DOHH2 (cell line): Measurements from ENCODE around the gene KIF5B.

ENCODE experiments used
- H3F3A ChIP-seq: fragments of 200-600 bp; sonication (generic), shearing (Covaris generic); 2 replicates; pipeline ENCODE4 v1.6.0; 2016; ENCODE audit warnings: antibody characterized with exemption, mild to moderate bottlenecking; ENCODE audit not compliant: control insufficient read depth, insufficient read depth
- H3K27ac ChIP-seq: fragments of 200-600 bp; sonication (generic); 2 replicates; pipeline ENCODE4 v1.5.1; 2014; ENCODE audit warnings: low read depth, mild to moderate bottlenecking, low read length, moderate library complexity
- H3K27me3 ChIP-seq: fragments of 200-600 bp; sonication (generic); 2 replicates; pipeline ENCODE4 v1.6.1; 2014; ENCODE audit warnings: mild to moderate bottlenecking, low read length, mixed read lengths; ENCODE audit not compliant: control insufficient read depth
- H3K36me3 ChIP-seq: fragments of 200-600 bp; sonication (generic); 2 replicates; pipeline ENCODE4 v1.6.1; 2014; ENCODE audit warnings: mild to moderate bottlenecking, low read length, moderate library complexity, mixed read lengths; ENCODE audit not compliant: control insufficient read depth
- H3K4me1 ChIP-seq: fragments of 200-600 bp; sonication (generic); 2 replicates; pipeline ENCODE4 v1.6.1; 2014; ENCODE audit warnings: mild to moderate bottlenecking, low read length, mixed read lengths; ENCODE audit not compliant: control insufficient read depth
- H3K4me2 ChIP-seq: fragments of 200-600 bp; sonication (generic); 2 replicates; pipeline ENCODE4 v1.6.0; 2014; ENCODE audit warnings: mild to moderate bottlenecking, low read length, moderate library complexity
- H3K4me3 ChIP-seq: fragments of 200-600 bp; sonication (generic); 2 replicates; pipeline ENCODE4 v1.5.1; 2014; ENCODE audit warnings: mild to moderate bottlenecking, low read length, mixed read lengths
- H3K79me2 ChIP-seq: fragments of 200-600 bp; sonication (generic); 2 replicates; pipeline ENCODE4 v1.6.1; 2014; ENCODE audit warnings: mild to moderate bottlenecking, low read length, mixed read lengths; ENCODE audit not compliant: control insufficient read depth
- H3K9me2 ChIP-seq: fragments of 200-600 bp; sonication (generic); replicated peaks from 2 replicates; pipeline ENCODE4 v1.6.1; 2014; ENCODE audit warnings: mild to moderate bottlenecking, low read length, mixed read lengths; ENCODE audit not compliant: control insufficient read depth
- H3K9me3 ChIP-seq: fragments of 200-600 bp; sonication (generic); 2 replicates; pipeline ENCODE4 v1.6.1; 2014; ENCODE audit warnings: antibody characterized with exemption, low read length, mixed read lengths; ENCODE audit not compliant: control insufficient read depth, insufficient read depth
- H4K20me1 ChIP-seq: fragments of 200-600 bp; sonication (generic); 2 replicates; pipeline ENCODE4 v1.6.0; 2014; ENCODE audit warnings: low read depth, mild to moderate bottlenecking, antibody characterized with exemption, low read length, moderate library complexity; ENCODE audit not compliant: control insufficient read depth, insufficient read depth
- EZH2phosphoT487 ChIP-seq: fragments of 200-600 bp; sonication (generic); IDR thresholded peaks from 2 replicates; pipeline ENCODE4 v1.6.1; 2017; ENCODE audit warnings: borderline replicate concordance, mild to moderate bottlenecking, antibody characterized with exemption, low read length, moderate library complexity, mixed read lengths
- TF ChIP-seq, protein P1 (sequence below): fragments of 200-600 bp; sonication (generic); IDR thresholded peaks from one replicate; pipeline ENCODE4 v1.5.1; 2014; ENCODE audit warnings: antibody characterized with exemption, mild to moderate bottlenecking, low read depth, low read length; ENCODE audit not compliant: poor library complexity, severe bottlenecking

Gene KIF5B

DNA sequence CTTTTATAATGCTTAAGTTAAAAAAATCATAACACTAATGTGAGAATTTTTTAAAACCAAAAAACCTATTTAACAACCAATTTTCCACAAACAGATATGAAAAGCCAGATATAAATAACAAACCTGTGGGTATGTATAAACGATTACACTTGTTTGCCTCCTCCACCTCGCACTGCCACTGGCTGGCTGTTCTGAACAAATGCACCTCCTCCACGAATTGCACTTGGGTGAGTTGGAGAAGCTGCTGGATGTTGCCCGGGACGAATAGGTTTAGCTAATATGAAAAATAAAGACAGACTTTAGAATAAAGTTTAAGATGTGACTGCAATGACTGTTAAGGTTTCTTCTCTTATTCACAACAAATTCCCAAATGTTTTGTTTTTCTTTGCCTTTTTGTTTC, 40.8 kb downstream of the KIF5B start:
- no peak for TF ChIP-seq EZH2phosphoT487
- TF ChIP-seq, protein P1, sequence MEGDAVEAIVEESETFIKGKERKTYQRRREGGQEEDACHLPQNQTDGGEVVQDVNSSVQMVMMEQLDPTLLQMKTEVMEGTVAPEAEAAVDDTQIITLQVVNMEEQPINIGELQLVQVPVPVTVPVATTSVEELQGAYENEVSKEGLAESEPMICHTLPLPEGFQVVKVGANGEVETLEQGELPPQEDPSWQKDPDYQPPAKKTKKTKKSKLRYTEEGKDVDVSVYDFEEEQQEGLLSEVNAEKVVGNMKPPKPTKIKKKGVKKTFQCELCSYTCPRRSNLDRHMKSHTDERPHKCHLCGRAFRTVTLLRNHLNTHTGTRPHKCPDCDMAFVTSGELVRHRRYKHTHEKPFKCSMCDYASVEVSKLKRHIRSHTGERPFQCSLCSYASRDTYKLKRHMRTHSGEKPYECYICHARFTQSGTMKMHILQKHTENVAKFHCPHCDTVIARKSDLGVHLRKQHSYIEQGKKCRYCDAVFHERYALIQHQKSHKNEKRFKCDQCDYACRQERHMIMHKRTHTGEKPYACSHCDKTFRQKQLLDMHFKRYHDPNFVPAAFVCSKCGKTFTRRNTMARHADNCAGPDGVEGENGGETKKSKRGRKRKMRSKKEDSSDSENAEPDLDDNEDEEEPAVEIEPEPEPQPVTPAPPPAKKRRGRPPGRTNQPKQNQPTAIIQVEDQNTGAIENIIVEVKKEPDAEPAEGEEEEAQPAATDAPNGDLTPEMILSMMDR = no peak
- no peaks in the 10 kb centered on the region for H3K9me3 ChIP-seq
- H3F3A ChIP-seq = peaks cover 8% of the 10 kb centered on the region
- no peaks in the 10 kb centered on the region for H3K27me3 ChIP-seq
- H4K20me1 ChIP-seq = no peaks in the 10 kb centered on the region
- H3K79me2 ChIP-seq = no peaks in the 10 kb centered on the region
- H3K36me3 ChIP-seq = peaks cover 92% of the 10 kb centered on the region
- no peak overlapping the region for H3K4me2 ChIP-seq
- H3K9me2 ChIP-seq = no peaks in the 10 kb centered on the region
- H3K4me3 ChIP-seq = no peak overlapping the region
- H3K4me1 ChIP-seq = peaks cover 15% of the 10 kb centered on the region
- H3K27ac ChIP-seq = no peak overlapping the region

DNA sequence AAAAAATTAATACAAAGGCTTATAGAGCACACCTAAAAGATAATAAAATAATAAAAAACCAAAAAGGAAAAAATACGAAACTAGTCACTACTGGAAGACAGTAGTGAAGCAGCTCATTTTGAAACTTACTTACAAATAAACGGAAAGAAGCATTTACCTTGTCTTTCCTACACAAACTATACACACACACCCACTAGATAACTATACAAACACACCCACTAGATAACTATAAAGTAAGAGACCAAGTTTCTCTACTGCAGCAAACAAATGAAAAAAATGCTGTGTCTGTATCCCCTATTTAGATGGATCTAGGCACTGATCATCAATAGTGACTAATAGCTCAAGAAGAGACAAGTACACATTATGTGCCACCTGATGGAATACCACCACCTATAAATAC, 49.2 kb downstream of the KIF5B start:
- Histone ChIP-seq H3K9me3 (no peaks in the 10 kb centered on the region), H3K79me2 (no peaks in the 10 kb centered on the region), H3K4me2 (no peak overlapping the region), H3K4me3 (no peak overlapping the region), H3K27me3 (no peaks in the 10 kb centered on the region), H3K9me2 (no peaks in the 10 kb centered on the region), H3K36me3 (peaks cover 33% of the 10 kb centered on the region), H4K20me1 (no peaks in the 10 kb centered on the region), H3K4me1 (peaks cover 3% of the 10 kb centered on the region), H3K27ac (no peak overlapping the region), H3F3A (peaks cover 6% of the 10 kb centered on the region)
- TF ChIP-seq, protein P1 = no peak

DNA sequence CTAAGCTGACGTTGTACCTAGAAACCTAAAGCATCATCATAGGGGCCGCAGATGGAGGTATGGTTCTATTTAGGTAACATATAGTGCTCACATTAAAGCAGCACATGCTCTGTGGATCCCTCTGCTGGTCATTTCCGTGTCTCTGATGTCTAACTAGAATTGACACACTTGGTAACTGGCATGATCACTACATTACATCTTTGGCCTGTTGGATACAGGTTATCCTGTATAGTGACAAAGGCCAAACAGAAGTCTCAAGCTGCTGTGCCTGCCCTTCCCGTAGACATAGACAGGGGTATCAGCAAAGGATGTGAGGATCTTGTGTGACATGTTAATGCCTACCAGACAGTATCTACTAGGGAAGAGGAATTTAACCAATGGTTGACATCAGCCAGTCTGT, 51.2 kb downstream of the KIF5B start:
- H3K27me3 ChIP-seq = no peaks in the 10 kb centered on the region
- H3K9me3 ChIP-seq = no peaks in the 10 kb centered on the region
- H4K20me1 ChIP-seq = no peaks in the 10 kb centered on the region
- no peaks in the 10 kb centered on the region for H3K79me2 ChIP-seq
- TF ChIP-seq, protein P1 = peak; percentile 72
- TF ChIP-seq EZH2phosphoT487 = no peak
- no peaks in the 10 kb centered on the region; the same call in 1 of the 2 replicates for H3F3A ChIP-seq
- peaks cover 16% of the 10 kb centered on the region for H3K36me3 ChIP-seq
- no peak overlapping the region for H3K27ac ChIP-seq
- H3K4me2 ChIP-seq = no peak overlapping the region
- H3K4me3 ChIP-seq = no peak overlapping the region
- H3K9me2 ChIP-seq = no peaks in the 10 kb centered on the region
- no peaks in the 10 kb centered on the region for H3K4me1 ChIP-seq

DNA sequence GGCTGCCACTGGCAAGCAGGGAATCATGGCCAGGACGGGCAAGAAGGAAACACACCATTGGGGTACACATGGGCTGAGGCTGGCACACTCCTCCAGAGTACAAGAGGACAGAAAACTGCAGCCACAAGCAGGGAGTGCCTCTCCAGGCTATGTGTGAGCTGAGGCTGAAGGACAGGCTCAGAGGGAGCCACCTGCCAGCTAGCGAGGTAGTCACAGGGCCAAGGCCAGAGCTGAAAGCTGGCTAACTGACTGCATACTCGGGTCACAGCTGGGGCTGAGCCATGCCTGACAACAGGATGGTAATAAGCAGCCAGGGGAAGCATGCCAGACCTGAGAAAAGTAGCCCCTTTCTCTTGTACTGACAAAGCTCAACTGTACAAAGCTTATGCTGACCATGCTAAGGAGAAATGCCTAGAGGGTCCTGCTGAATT, 52.0 kb downstream of the KIF5B start:
- Histone ChIP-seq H4K20me1 (no peaks in the 10 kb centered on the region), H3K79me2 (no peaks in the 10 kb centered on the region), H3K4me2 (no peak overlapping the region), H3K9me3 (no peaks in the 10 kb centered on the region), H3K27me3 (no peaks in the 10 kb centered on the region), H3K4me3 (no peak overlapping the region), H3K4me1 (no peaks in the 10 kb centered on the region), H3K9me2 (no peaks in the 10 kb centered on the region), H3K27ac (no peak overlapping the region), H3F3A (no peaks in the 10 kb centered on the region), H3K36me3 (peaks cover 9% of the 10 kb centered on the region)
- no peak for TF ChIP-seq EZH2phosphoT487
- TF ChIP-seq, protein P1 = no peak
